Coronary artery (tissue), 2 donors: ENCODE results near the gene POU4F3.

Experiments used
- DNase-seq: peaks from one replicate; pipeline ENCODE4 v3.0.0-alpha.2; 2017; ENCODE audit warnings: low spot score
- H3K27ac ChIP-seq, 2 donors: fragments of 200-600 bp; sonication (generic); one replicate each; pipeline ENCODE4 v1.5.1; 2016 to 2019
- H3K4me3 ChIP-seq: fragments of 200-600 bp; sonication (generic); 2 replicates; pipeline ENCODE4 v1.5.1; 2016; ENCODE audit warnings: mild to moderate bottlenecking, moderate library complexity
- TF ChIP-seq, protein P1 (sequence below): fragments of 200-600 bp; sonication (generic); IDR thresholded peaks from one replicate; pipeline ENCODE4 v1.5.1; 2019; ENCODE audit warnings: antibody characterized with exemption

POU4F3 gene

DNA sequence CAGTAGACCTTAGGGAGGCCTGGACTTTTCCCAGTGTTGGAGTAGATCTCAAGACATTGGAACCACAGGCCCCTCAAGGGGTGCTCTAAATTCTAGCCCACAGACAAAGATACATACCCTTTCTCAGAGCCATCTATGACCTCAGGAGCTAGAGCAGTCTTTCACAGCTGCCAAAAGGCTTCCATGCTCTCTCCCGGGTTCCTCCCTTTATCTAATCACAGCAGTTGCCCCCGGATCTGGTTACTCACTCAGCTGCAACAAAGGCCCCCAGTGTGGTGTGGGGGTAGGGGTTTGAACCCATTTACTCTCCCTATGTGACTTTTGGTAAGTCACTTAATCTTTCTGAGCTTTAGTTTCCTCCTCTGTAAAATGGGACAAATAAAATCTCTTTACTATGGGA is 27.0 kb downstream of the POU4F3 start:
- Histone ChIP-seq H3K27ac (no peak overlapping the region), H3K4me3 (no peak overlapping the region)
- no peak for DNase-seq
- TF ChIP-seq, protein P1, sequence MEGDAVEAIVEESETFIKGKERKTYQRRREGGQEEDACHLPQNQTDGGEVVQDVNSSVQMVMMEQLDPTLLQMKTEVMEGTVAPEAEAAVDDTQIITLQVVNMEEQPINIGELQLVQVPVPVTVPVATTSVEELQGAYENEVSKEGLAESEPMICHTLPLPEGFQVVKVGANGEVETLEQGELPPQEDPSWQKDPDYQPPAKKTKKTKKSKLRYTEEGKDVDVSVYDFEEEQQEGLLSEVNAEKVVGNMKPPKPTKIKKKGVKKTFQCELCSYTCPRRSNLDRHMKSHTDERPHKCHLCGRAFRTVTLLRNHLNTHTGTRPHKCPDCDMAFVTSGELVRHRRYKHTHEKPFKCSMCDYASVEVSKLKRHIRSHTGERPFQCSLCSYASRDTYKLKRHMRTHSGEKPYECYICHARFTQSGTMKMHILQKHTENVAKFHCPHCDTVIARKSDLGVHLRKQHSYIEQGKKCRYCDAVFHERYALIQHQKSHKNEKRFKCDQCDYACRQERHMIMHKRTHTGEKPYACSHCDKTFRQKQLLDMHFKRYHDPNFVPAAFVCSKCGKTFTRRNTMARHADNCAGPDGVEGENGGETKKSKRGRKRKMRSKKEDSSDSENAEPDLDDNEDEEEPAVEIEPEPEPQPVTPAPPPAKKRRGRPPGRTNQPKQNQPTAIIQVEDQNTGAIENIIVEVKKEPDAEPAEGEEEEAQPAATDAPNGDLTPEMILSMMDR: no peak

DNA sequence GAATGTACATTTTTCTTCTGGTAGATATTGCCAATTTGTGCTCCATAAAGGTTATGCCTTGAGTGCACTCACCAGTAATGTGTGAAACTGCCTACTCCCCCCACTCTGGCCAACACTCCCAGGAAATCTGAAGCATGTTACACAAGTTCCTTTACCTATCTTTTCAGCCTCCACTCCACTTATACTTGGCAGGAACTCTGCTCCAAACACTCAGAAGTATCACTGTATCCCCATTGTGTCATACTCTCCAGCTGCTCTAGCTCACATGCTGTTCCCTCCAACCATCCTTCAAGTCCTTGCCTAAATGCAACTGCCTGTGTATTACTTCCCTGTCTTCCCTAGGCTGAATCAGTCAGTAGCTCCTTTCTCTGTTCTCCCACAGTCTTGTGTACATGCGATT is 28.3 kb downstream of the POU4F3 start:
- no peak overlapping the region for H3K27ac ChIP-seq
- no peak overlapping the region for H3K4me3 ChIP-seq
- TF ChIP-seq, protein P1: no peak
- DNase-seq: no peak

DNA sequence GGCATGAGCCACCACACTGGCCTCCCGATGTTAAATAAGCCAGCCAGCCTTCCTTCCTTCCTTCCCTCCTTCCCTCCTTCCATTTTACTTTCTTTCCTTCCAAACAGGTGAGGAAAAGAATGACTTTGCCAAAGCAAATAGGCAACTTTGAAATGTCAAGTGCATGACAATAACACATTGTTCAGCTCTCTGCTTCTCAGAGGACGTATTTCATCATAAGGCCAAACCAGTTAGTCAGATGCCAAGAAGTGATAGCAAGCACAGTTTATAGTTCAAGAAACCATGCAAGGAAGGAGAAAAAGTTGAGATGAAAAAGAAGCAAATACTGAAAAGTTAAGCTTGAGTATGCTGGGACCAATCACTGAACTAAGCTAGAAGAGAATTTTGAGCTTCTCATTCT is 29.5 kb downstream of the POU4F3 start:
- Histone ChIP-seq H3K4me3 (no peak overlapping the region), H3K27ac (no peak overlapping the region)
- no peak for DNase-seq
- TF ChIP-seq, protein P1: no peak

DNA sequence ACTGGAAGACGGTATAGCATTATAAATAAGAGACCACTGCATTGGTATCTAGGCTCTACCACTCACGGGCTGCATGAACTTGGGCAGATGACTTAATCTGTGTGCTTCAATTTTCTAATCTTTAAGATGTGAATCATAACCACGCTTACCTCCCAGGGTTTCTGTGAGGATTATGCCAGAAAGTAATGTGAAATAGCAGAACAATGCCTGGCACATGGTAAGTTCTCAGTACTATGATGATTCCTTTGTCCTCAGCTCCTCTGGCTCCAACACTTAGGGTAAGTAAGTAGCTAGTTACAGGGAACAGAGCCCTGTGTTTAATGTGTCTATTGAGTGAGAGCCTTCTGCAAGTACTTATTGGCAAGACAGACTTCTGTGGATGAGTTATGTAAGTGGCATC is 31.1 kb downstream of the POU4F3 start:
- DNase-seq: no peak
- Histone ChIP-seq H3K27ac (no peak overlapping the region), H3K4me3 (no peak overlapping the region)
- TF ChIP-seq, protein P1: no peak

DNA sequence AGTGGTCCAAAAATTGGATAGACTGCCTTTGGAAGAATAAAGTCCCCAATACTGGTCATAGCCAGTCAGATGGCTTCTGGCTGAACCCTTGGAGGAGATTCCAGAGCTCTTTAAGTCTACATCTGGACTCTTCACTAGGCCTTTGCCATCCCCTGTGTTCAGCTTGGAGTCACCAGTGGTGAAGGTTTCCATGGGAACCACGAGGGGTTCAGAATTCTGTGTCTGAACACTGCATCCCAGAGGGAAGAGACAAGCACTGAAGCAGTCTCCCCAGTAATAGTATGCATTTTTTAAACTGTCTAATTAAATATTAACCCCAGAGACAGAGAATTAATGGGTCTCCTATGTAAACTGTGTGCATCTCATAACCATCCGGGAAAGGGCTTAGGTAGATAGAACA is 38.2 kb downstream of the POU4F3 start:
- Histone ChIP-seq H3K4me3 (no peak overlapping the region), H3K27ac (no peak overlapping the region)
- TF ChIP-seq, protein P1: no peak
- DNase-seq: no peak

DNA sequence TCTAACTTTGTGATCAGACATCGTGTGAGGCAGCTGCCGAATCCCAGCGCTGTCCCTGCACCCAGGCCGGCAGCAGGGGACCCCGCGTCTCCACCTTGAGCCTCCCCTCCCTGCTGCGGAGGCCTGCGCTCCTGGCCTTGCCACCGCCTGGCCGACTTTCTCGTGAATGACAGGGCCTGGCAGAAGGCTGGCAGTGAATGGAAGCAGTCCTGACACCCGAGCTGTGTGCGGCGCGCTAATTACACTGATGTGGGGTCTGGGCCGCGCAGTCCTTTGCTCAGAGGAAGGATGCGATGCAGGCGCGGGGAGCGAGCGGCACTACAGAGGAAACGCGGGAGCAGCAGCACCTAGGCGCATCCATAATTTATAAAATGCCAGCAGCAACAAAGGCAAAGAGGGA is 40.3 kb downstream of the POU4F3 start:
- TF ChIP-seq, protein P1: no peak
- Histone ChIP-seq H3K4me3 (no peak overlapping the region), H3K27ac (no peak overlapping the region)
- DNase-seq: no peak

DNA sequence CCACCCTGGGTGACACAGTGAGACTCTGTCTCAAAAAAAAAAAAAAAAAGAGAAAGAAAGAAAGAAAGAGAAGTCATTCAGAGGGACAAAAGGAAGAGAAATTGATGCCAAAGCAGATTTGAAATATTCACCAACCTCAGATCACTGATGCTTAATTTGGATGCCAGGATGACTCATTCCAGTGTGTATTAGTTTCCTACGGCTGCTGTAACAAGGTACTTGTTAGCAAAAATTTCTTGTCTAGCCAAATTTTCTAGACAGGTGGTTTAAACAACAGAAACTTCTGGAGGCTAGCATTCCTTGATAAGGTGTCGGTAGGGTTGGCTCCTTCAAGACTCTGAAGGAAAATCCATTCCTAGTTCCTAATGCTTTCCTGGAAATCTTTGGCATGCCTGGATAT is 42.1 kb downstream of the POU4F3 start:
- H3K27ac ChIP-seq: no peak overlapping the region
- DNase-seq: no peak
- no peak overlapping the region for H3K4me3 ChIP-seq
- TF ChIP-seq, protein P1: no peak
